GM21786 (cell line): ENCODE measurements around the gene C18orf32.
"Not testable (repeated sequence)": the region's sequence is repeated elsewhere in the genome, so short reads cannot be mapped to it uniquely, and the experiment has no call there.

Source experiments
- ATAC-seq: cut with Tn5 transposase; IDR thresholded peaks from one replicate; pipeline ENCODE4 v1.9.1; 2021; ENCODE audit not compliant: unreplicated experiment

Gene C18orf32

DNA sequence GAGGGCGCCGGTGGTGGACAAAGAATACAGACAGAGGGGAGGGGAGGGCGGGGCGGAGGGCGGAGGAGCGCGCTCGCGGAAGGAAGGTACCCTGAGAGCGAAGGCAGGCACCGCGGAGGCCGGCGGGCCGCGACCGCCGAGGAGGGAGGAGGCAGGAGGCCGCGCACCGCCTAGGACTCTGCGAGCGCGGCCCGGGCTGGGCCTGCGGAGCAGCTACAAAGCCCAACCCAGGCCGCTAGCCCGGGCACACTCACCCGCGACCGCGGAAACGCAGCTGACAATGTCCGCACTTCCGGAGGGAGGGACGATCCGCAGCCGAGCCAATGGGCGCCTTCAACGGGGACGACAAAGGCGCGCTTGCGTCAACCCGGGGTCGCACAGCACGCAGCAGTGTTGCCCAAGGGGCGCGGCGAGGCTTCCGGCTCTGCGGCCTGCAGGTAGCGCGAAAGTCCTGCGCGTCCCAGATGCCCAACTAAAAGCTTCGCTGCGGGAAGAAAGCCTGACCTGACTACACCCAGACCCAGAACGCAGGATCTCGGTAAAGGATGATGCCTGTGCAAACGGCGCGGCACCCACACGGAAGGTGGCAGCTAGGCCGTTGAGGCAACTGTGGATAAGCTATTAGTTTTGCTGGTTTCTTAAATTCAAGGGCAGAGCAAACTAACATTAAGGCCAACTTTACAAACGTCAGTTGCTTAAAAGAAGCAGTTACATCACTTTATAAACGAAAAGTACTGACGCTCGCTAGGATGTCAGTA lies at the start of gene C18orf32:
Gene C18orf32 (minus strand): TSS at position 282 of the 758 bp plus-strand sequence. CDS start 3,486 bp downstream, outside the sequence.
- peak; percentile 94 for ATAC-seq

DNA sequence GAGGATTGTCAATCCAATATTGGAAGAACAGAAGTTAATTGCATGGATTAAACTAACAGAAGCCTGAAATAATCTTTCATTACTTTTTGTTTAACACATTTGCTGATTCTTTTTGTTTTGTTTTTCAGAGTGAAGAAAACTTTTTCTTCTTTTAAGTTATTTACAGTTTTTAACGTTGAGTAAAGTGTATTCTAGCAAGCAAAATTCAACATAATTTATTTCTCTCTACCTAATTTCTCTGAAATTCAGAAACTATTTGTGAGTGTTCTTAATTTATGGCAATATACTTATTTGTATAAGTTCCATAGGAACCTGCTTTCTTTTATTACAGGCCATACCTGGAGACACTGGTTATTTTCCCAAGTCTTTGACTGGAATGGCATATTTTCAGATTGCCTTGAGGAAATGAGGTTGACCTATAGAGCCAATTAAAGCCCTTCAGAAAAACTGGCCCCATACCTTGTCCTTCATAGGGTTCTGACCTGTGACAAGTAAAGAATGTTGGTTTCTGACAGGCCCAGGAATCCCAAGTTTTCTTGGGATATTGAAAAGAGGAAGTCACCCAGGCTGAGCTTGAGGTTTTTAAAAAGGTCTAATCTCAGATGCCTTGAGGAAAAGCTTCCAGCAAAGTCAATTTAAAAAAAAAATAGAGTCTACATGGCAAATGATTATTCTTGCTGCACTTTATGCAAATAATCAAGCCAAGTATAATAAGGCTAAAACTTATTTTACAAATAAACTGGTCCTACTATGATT lies 48.0 kb upstream of the C18orf32 start:
- no peak for ATAC-seq

- ATAC-seq, result no peak
Observed at GRCh38 chr18:49531678-49532153, 44.7 kb upstream of the C18orf32 start.

DNA sequence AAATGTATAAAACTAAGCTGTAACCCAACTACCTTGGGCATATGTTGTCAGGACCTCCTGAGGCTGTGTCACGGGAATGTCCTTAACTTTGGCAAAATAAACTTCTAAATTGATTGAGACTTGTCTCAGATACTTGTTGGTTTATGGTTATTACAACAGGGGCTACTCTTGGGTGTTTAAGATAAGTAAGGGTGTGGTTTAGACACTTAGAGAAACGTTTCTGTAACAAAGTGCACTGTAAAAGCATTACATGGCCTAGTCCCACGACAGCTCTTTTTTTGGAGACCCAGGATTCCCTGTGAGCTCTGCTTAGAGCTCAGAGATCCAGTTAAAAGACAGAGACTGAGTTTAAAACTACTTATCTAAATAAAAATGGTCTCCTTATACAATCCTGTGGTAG lies 42.6 kb upstream of the C18orf32 start:
- ATAC-seq, result no peak

GRCh38 chr18:49527631-49528327 lies 40.7 kb upstream of the C18orf32 start:
- no peak for ATAC-seq

GRCh38 chr18:49525981-49526380 lies 38.9 kb upstream of the C18orf32 start:
- no peak for ATAC-seq

DNA sequence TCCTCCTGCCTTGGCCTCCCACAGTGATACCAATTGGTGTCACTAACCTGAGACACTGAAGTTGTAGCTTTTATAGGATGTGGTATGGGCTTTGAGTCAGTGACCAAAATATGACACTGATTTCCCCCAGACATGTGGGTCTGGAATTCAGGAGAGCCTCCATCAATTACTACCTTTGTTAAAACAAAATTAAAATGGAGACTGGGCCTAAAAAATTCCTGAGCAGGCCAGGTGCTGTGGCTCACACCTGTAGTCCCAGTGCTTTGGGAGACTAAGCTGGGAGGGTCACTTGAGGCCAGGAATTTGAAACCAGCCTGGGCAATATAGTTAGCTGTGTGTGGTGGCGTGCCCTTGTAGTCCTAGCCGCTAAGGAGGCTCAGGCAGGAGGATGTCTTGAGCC lies 37.9 kb upstream of the C18orf32 start:
- no peak for ATAC-seq

DNA sequence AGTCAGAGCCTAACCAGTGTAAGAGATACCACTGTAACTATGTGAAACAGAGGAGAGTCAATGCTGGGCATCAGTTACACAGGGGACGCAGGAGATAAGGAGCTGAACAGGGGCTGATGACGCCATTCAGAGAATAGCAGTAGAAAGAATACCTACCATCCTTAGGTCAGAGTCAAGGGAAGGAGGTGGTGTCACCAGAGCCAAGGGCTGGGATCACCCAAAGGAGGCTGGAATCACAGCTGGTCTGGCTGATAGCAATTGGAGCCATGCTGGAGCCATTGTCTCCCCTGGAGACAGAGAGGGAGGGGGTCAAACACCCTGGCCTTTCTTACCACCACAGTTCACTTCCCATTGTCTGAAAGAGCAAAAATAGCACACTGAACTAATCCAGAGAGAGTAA lies 37.3 kb upstream of the C18orf32 start:
- ATAC-seq, result no peak

- not testable (repeated sequence) for ATAC-seq
Observed at GRCh38 chr18:49523580-49524093, 36.6 kb upstream of the C18orf32 start.

DNA sequence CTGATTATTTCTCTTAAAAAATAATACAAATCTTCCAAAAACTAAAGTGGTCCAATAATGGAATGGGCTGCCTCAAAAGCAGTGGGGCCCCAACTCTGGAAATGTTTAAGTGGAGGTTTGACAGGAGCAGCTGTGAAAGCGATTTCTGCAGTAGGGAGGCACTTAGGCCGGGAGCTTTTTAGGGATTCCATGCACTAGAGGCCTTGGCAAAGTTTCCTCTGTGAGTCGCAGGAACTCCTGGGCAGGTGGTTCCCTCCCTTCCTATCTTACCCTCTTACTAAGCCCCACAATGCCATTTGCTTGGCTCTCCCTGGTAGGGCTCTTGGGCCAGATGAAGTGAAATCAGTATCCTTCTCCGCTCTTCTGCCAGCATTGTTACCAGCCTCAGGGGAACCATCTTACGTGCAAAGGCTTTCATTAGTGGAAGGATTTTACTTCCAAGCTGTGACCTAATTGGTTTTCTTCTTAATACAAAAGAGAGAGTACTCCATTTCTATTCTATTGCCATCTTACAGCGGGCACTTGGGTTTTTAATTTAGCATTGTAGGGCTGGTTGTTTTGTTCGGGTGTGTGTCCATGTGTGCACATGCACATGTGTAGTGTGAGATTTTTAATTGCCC lies 34.3 kb upstream of the C18orf32 start:
- no peak for ATAC-seq

- no peak for ATAC-seq
Observed at GRCh38 chr18:49520661-49521145, 33.7 kb upstream of the C18orf32 start.

- no peak for ATAC-seq
Observed at GRCh38 chr18:49519101-49519971, 32.3 kb upstream of the C18orf32 start.

DNA sequence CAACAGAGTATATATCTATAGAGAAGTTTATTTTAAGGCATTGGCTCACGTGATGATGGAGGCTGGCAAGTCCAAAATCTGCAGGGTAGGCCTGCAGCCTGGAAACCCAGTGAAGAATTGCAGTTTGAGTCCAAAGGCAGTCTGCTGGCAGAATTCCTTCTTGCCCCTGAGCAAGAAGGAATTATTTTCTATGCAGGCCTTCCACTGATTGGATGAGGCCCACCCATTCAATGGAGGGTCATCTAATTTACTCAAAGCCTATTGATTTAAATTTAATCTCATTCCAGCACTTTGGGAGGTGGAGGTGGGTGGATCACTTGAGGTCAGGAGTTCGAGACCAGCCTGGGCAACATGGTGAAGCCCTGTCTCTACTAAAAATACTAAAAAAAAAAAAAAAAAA lies 30.4 kb upstream of the C18orf32 start:
- no peak for ATAC-seq

DNA sequence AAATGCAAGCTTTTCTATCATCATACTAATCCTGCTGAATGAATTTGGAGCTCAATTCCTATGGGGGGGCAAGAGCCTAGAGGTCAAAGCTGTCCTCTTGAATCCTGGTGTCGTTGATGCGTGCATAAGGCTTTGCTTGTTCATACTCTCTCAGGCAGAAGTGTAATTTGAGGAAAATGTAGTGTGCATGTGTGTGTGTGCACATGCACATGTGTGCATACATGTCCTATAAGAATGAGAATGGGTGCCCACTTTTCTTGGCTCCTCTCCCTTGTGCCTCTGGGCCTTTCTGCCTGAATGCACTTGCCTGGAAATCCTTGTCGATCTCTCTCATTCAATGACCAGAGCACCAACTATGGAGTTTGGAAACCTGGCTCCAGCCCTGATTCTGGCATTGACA lies 28.5 kb upstream of the C18orf32 start:
- ATAC-seq, result no peak

DNA sequence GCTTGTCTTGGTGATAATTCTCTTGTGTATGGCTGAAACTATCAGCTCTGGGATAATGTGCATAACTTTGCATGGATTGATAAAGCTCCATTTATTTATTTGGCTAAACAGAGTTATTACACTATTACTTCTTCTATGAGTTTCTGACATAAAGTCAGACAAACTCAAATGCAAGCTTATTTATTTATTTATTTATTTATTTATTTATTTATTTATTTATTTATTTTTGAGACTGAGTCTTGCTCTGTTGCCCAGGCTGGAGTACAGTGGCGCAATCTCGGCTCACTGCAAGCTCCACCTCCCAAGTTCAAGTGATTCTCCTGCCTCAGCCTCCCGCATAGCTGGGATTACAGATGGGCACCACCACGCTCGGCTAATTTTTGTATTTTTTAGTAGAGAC lies 28.0 kb upstream of the C18orf32 start:
- ATAC-seq, result not testable (repeated sequence)

GRCh38 chr18:49514577-49514976 lies 27.5 kb upstream of the C18orf32 start:
- no peak for ATAC-seq

GRCh38 chr18:49512876-49513275 lies 25.8 kb upstream of the C18orf32 start:
- not testable (repeated sequence) for ATAC-seq

GRCh38 chr18:49510393-49511115 lies 23.5 kb upstream of the C18orf32 start:
- ATAC-seq, result no peak

- not testable (repeated sequence) for ATAC-seq
Observed at GRCh38 chr18:49506438-49506837, 19.4 kb upstream of the C18orf32 start.
